ENCODE results near the gene WDFY3.

Gene WDFY3

GRCh38 chr4:84944947-84945346, 21.5 kb downstream of the WDFY3 start:
- DNase-seq: no peak

- no peak for DNase-seq
These were observed 25.5 kb downstream of the WDFY3 start for GRCh38 chr4:84940960-84941359.

GRCh38 chr4:84939113-84939512, 27.4 kb downstream of the WDFY3 start:
- no peak for DNase-seq

- no peak for DNase-seq
These were observed 28.2 kb downstream of the WDFY3 start for GRCh38 chr4:84938316-84938715.

- no peak for DNase-seq
These were observed 29.0 kb downstream of the WDFY3 start for GRCh38 chr4:84937381-84937977.

GRCh38 chr4:84936123-84936522, 30.4 kb downstream of the WDFY3 start:
- no peak for DNase-seq

GRCh38 chr4:84932462-84932861, 34.0 kb downstream of the WDFY3 start:
- DNase-seq: no peak

GRCh38 chr4:84931961-84932360, 34.5 kb downstream of the WDFY3 start:
- DNase-seq: no peak

GRCh38 chr4:84931274-84931673, 35.2 kb downstream of the WDFY3 start:
- no peak for DNase-seq

- DNase-seq: no peak
These were observed 38.4 kb downstream of the WDFY3 start for GRCh38 chr4:84928089-84928488.

GRCh38 chr4:84927428-84927827, 39.1 kb downstream of the WDFY3 start:
- no peak for DNase-seq

GRCh38 chr4:84925558-84925957, 40.9 kb downstream of the WDFY3 start:
- no peak for DNase-seq

GRCh38 chr4:84924434-84924833, 42.1 kb downstream of the WDFY3 start:
- DNase-seq: no peak

GRCh38 chr4:84920617-84921016, 45.9 kb downstream of the WDFY3 start:
- DNase-seq: no peak

- no peak for DNase-seq
These were observed 48.5 kb downstream of the WDFY3 start for GRCh38 chr4:84917869-84918600.

GRCh38 chr4:84917086-84917821, 49.2 kb downstream of the WDFY3 start:
- DNase-seq: no peak

GRCh38 chr4:84916227-84916626, 50.3 kb downstream of the WDFY3 start:
- DNase-seq: no peak

- no peak for DNase-seq
These were observed 51.1 kb downstream of the WDFY3 start for GRCh38 chr4:84915396-84915780.

GRCh38 chr4:84914686-84915395, 51.6 kb downstream of the WDFY3 start:
- no peak for DNase-seq

- no peak for DNase-seq
These were observed 53.3 kb downstream of the WDFY3 start for GRCh38 chr4:84913176-84913575.

GRCh38 chr4:84912741-84913140, 53.7 kb downstream of the WDFY3 start:
- no peak for DNase-seq

- no peak for DNase-seq
These were observed 57.6 kb downstream of the WDFY3 start for GRCh38 chr4:84908876-84909275.

GRCh38 chr4:84907145-84907544, 59.3 kb downstream of the WDFY3 start:
- DNase-seq: no peak

GRCh38 chr4:84905646-84906045, 60.8 kb downstream of the WDFY3 start:
- DNase-seq: no peak

Measured in DMS153 (cell line).